ENCODE results near the gene RHOT2.

The RHOT2 gene

DNA sequence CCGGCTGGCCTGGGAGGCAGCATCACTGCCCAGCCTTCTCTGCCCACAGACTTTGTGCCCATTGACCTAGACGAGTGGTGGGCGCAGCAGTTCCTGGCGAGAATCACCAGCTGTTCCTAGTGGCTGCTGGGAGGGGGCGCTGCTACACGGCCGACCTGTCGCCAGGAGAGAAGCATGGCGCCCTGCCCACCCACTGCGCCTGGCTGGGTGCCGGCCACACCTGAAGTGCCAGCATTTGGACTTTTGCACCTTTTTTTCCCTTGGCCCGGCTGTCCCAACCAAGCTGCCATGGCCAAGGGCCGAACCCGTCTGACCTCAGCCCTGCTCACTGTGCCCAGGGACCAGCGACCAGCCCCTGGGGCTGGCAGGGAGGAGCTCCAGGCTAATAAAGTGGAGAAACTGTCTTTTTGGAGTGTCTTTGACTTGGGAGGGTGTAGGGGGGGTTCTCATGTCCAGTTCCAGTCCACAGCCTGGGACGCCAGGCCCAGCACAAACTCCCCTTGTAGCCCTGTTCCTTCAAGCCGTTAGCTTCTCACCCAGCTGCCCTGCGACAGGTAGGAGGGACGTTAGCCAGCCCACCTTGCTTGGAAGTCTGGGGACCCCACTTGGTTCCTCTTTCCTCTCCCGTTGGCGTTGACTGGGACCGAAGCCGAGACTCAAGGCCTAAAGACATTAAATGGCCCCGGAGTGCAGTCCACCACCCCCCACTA is 19.7 kb upstream of the RHOT2 start:
- no peaks in the 10 kb centered on the region for H3K27me3 ChIP-seq (ENCODE audit: control insufficient read depth in 5 of 5, insufficient read depth in 4 of 5, low read length in 5 of 5)
- H3K9ac ChIP-seq (ENCODE audit: low read length in 5 of 5) = peak overlapping the region; percentile 62 to 81 (median 77)
- H3K4me1 ChIP-seq (ENCODE audit: control insufficient read depth in 5 of 5, insufficient read depth in 5 of 5, low read length in 5 of 5) = peaks cover 0 to 54% (median 50%) of the 10 kb centered on the region in 5 donors
- H3K36me3 ChIP-seq (ENCODE audit: control insufficient read depth in 5 of 5, insufficient read depth in 5 of 5, low read length in 5 of 5) = peaks cover 0 to 5% (median 3%) of the 10 kb centered on the region in 5 donors
- peak overlapping the region; percentile 64 for H3K27ac ChIP-seq (ENCODE audit: low read depth, low read length)
- no peaks in the 10 kb centered on the region for H3K9me3 ChIP-seq (ENCODE audit: control insufficient read depth in 5 of 5, low read length in 5 of 5)
- peak overlapping the region; percentile 67 to 74 (median 69) for H3K4me3 ChIP-seq (ENCODE audit: low read depth in 1 of 5, low read length in 5 of 5)

- Histone ChIP-seq H3K36me3 (ENCODE audit: control insufficient read depth in 5 of 5, insufficient read depth in 5 of 5, low read length in 5 of 5) (peaks cover 0 to 9% (median 8%) of the 10 kb centered on the region in 5 donors), H3K4me1 (ENCODE audit: control insufficient read depth in 5 of 5, insufficient read depth in 5 of 5, low read length in 5 of 5) (peaks cover 0 to 52% (median 44%) of the 10 kb centered on the region in 5 donors), H3K27me3 (ENCODE audit: control insufficient read depth in 5 of 5, insufficient read depth in 4 of 5, low read length in 5 of 5) (no peaks in the 10 kb centered on the region), H3K27ac (ENCODE audit: low read depth, low read length) (peak within 1 kb of the TSS; percentile 64), H3K9ac (ENCODE audit: low read length in 5 of 5) (peak within 1 kb of the TSS; percentile 62 to 81 (median 77)), H3K9me3 (ENCODE audit: control insufficient read depth in 5 of 5, low read length in 5 of 5) (no peaks in the 10 kb centered on the region), H3K4me3 (ENCODE audit: low read depth in 1 of 5, low read length in 5 of 5) (peak within 1 kb of the TSS; percentile 67 to 74 (median 69))
Measured at GRCh38 chr16:648781-649589, 18.9 kb upstream of the RHOT2 start, which contains the start of gene WDR90. Gene WDR90 (plus strand): TSS chr16:649365. CDS start chr16:649417, 52 bp downstream.

- Histone ChIP-seq H3K27me3 (ENCODE audit: control insufficient read depth in 5 of 5, insufficient read depth in 4 of 5, low read length in 5 of 5) (no peaks in the 10 kb centered on the region), H3K36me3 (ENCODE audit: control insufficient read depth in 5 of 5, insufficient read depth in 5 of 5, low read length in 5 of 5) (peaks cover 0 to 10% (median 9%) of the 10 kb centered on the region in 5 donors), H3K9ac (ENCODE audit: low read length in 5 of 5) (peak overlapping the region in 4 of 5 donors; percentile 53 to 78 (median 69)), H3K4me1 (ENCODE audit: control insufficient read depth in 5 of 5, insufficient read depth in 5 of 5, low read length in 5 of 5) (peaks cover 0 to 52% (median 44%) of the 10 kb centered on the region in 5 donors), H3K4me3 (ENCODE audit: low read depth in 1 of 5, low read length in 5 of 5) (peak overlapping the region in 4 of 5 donors; percentile 67 to 74 (median 70)), H3K27ac (ENCODE audit: low read depth, low read length) (no peak overlapping the region), H3K9me3 (ENCODE audit: control insufficient read depth in 5 of 5, low read length in 5 of 5) (no peaks in the 10 kb centered on the region)
Measured at GRCh38 chr16:649631-650030, 18.3 kb upstream of the RHOT2 start.

GRCh38 chr16:651844-652243 is 16.1 kb upstream of the RHOT2 start:
- Histone ChIP-seq H3K9me3 (ENCODE audit: control insufficient read depth in 5 of 5, low read length in 5 of 5) (no peaks in the 10 kb centered on the region), H3K36me3 (ENCODE audit: control insufficient read depth in 5 of 5, insufficient read depth in 5 of 5, low read length in 5 of 5) (peaks cover 0 to 23% (median 17%) of the 10 kb centered on the region in 5 donors), H3K27ac (ENCODE audit: low read depth, low read length) (no peak overlapping the region), H3K4me1 (ENCODE audit: control insufficient read depth in 5 of 5, insufficient read depth in 5 of 5, low read length in 5 of 5) (peaks cover 0 to 38% (median 30%) of the 10 kb centered on the region in 5 donors), H3K9ac (ENCODE audit: low read length in 5 of 5) (no peak overlapping the region), H3K27me3 (ENCODE audit: control insufficient read depth in 5 of 5, insufficient read depth in 4 of 5, low read length in 5 of 5) (no peaks in the 10 kb centered on the region), H3K4me3 (ENCODE audit: low read depth in 1 of 5, low read length in 5 of 5) (no peak overlapping the region)

- Histone ChIP-seq H3K36me3 (ENCODE audit: control insufficient read depth in 5 of 5, insufficient read depth in 5 of 5, low read length in 5 of 5) (peaks cover 0 to 25% (median 17%) of the 10 kb centered on the region in 5 donors), H3K9me3 (ENCODE audit: control insufficient read depth in 5 of 5, low read length in 5 of 5) (no peaks in the 10 kb centered on the region)
Measured at GRCh38 chr16:652454-653305, 15.3 kb upstream of the RHOT2 start.

GRCh38 chr16:654034-654433 is 13.9 kb upstream of the RHOT2 start:
- Histone ChIP-seq H3K9me3 (ENCODE audit: control insufficient read depth in 5 of 5, low read length in 5 of 5) (no peaks in the 10 kb centered on the region), H3K4me3 (ENCODE audit: low read depth in 1 of 5, low read length in 5 of 5) (no peak overlapping the region), H3K36me3 (ENCODE audit: control insufficient read depth in 5 of 5, insufficient read depth in 5 of 5, low read length in 5 of 5) (peaks cover 0 to 37% (median 22%) of the 10 kb centered on the region in 5 donors), H3K27ac (ENCODE audit: low read depth, low read length) (no peak overlapping the region), H3K9ac (ENCODE audit: low read length in 5 of 5) (no peak overlapping the region), H3K4me1 (ENCODE audit: control insufficient read depth in 5 of 5, insufficient read depth in 5 of 5, low read length in 5 of 5) (peaks cover 0 to 16% (median 8%) of the 10 kb centered on the region in 5 donors), H3K27me3 (ENCODE audit: control insufficient read depth in 5 of 5, insufficient read depth in 4 of 5, low read length in 5 of 5) (no peaks in the 10 kb centered on the region)

More at GRCh38 chr16:652454-653305, 15.3 kb upstream of the RHOT2 start:
- Histone ChIP-seq H3K4me1 (ENCODE audit: control insufficient read depth in 5 of 5, insufficient read depth in 5 of 5, low read length in 5 of 5) (peaks cover 0 to 30% (median 21%) of the 10 kb centered on the region in 5 donors), H3K27me3 (ENCODE audit: control insufficient read depth in 5 of 5, insufficient read depth in 4 of 5, low read length in 5 of 5) (no peaks in the 10 kb centered on the region), H3K4me3 (ENCODE audit: low read depth in 1 of 5, low read length in 5 of 5) (no peak overlapping the region), H3K9ac (ENCODE audit: low read length in 5 of 5) (no peak overlapping the region), H3K27ac (ENCODE audit: low read depth, low read length) (no peak overlapping the region)

DNA sequence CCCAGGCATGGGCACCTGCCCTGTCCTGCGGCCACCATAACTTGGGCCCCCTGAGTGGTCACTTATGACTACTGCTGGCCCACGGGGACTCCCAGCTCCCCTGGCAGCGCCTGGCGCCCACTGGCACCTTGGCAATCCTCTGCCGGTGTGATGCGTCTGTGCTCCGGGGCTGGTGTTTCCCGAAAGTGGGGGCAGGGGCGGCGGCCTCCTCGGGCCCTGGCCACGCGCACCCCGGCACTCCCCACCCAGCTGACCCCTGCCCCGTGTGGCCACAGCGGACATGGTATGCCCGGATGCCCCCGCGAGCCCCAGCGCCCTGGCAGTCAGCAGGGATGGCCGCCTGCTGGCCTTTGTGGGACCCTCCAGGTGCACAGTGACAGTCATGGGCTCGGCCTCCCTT is 10.4 kb upstream of the RHOT2 start:
- Histone ChIP-seq H3K27me3 (ENCODE audit: control insufficient read depth in 5 of 5, insufficient read depth in 4 of 5, low read length in 5 of 5) (no peaks in the 10 kb centered on the region), H3K4me3 (ENCODE audit: low read depth in 1 of 5, low read length in 5 of 5) (no peak overlapping the region), H3K9ac (ENCODE audit: low read length in 5 of 5) (no peak overlapping the region), H3K27ac (ENCODE audit: low read depth, low read length) (no peak overlapping the region), H3K9me3 (ENCODE audit: control insufficient read depth in 5 of 5, low read length in 5 of 5) (no peaks in the 10 kb centered on the region), H3K4me1 (ENCODE audit: control insufficient read depth in 5 of 5, insufficient read depth in 5 of 5, low read length in 5 of 5) (peaks cover 0 to 14% (median 12%) of the 10 kb centered on the region in 5 donors), H3K36me3 (ENCODE audit: control insufficient read depth in 5 of 5, insufficient read depth in 5 of 5, low read length in 5 of 5) (peaks cover 0 to 37% (median 22%) of the 10 kb centered on the region in 5 donors)

GRCh38 chr16:658679-659571 is 9.0 kb upstream of the RHOT2 start:
- Histone ChIP-seq H3K9ac (ENCODE audit: low read length in 5 of 5) (no peak overlapping the region), H3K27ac (ENCODE audit: low read depth, low read length) (no peak overlapping the region), H3K4me1 (ENCODE audit: control insufficient read depth in 5 of 5, insufficient read depth in 5 of 5, low read length in 5 of 5) (peaks cover 0 to 14% (median 12%) of the 10 kb centered on the region in 5 donors), H3K36me3 (ENCODE audit: control insufficient read depth in 5 of 5, insufficient read depth in 5 of 5, low read length in 5 of 5) (peaks cover 0 to 29% (median 13%) of the 10 kb centered on the region in 5 donors), H3K4me3 (ENCODE audit: low read depth in 1 of 5, low read length in 5 of 5) (no peak overlapping the region), H3K27me3 (ENCODE audit: control insufficient read depth in 5 of 5, insufficient read depth in 4 of 5, low read length in 5 of 5) (no peaks in the 10 kb centered on the region), H3K9me3 (ENCODE audit: control insufficient read depth in 5 of 5, low read length in 5 of 5) (no peaks in the 10 kb centered on the region)

GRCh38 chr16:659618-660017 is 8.3 kb upstream of the RHOT2 start:
- Histone ChIP-seq H3K9ac (ENCODE audit: low read length in 5 of 5) (no peak overlapping the region), H3K4me1 (ENCODE audit: control insufficient read depth in 5 of 5, insufficient read depth in 5 of 5, low read length in 5 of 5) (peaks cover 0 to 14% (median 12%) of the 10 kb centered on the region in 5 donors), H3K9me3 (ENCODE audit: control insufficient read depth in 5 of 5, low read length in 5 of 5) (no peaks in the 10 kb centered on the region), H3K36me3 (ENCODE audit: control insufficient read depth in 5 of 5, insufficient read depth in 5 of 5, low read length in 5 of 5) (peaks cover 0 to 27% (median 13%) of the 10 kb centered on the region in 5 donors), H3K4me3 (ENCODE audit: low read depth in 1 of 5, low read length in 5 of 5) (no peak overlapping the region), H3K27me3 (ENCODE audit: control insufficient read depth in 5 of 5, insufficient read depth in 4 of 5, low read length in 5 of 5) (no peaks in the 10 kb centered on the region), H3K27ac (ENCODE audit: low read depth, low read length) (no peak overlapping the region)
